Measurements from ENCODE around the gene LCN10. TPM values are rescaled to one million over a fixed set of nuclear protein-coding genes. Genes with fewer than 3 reads are reported as not detected.
"Not testable (repeated sequence)": the region's sequence is repeated elsewhere in the genome, so short reads cannot be mapped to it uniquely, and the experiment has no call there.

LCN10 gene
- total and polyA plus RNA-seq, 2 donors (not counting 3 experiments of a cell fraction or from before 2014, with no cell fraction given): not detected

GRCh38 chr9:136769710-136770191, 27.0 kb upstream of the LCN10 start:
- CTCF ChIA-PET: interaction anchor here (0.9 to 1.9 kb wide), 3 partner anchors 8 to 40 kb away, joined by 3 to 12 read pairs (median 3); no protein-coding TSS in a partner anchor
- DNase-seq (ENCODE audit: low read depth, low spot score) (no peak), FAIRE-seq (no peak)
- Histone ChIP-seq H2AFZ (ENCODE audit: low read depth, low read length) (no peak overlapping the region), H3K9me3 (replicated peaks; ENCODE audit: control insufficient read depth, insufficient read depth, low read length) (peaks cover 3% of the 10 kb centered on the region), H3K9me1 (replicated peaks; ENCODE audit: control insufficient read depth, extremely low read depth, insufficient read depth, low read length) (no peaks in the 10 kb centered on the region), H3K79me2 (ENCODE audit: control insufficient read depth, insufficient read depth, low read length) (no peaks in the 10 kb centered on the region), H3K36me3 (ENCODE audit: control insufficient read depth in 2 of 2, extremely low read depth in 1 of 2, insufficient read depth in 2 of 2, low read length in 2 of 2) (no peaks in the 10 kb centered on the region), H3K9ac (replicated peaks; ENCODE audit: extremely low read depth, insufficient read depth, low read length) (no peak overlapping the region), H3K27ac (ENCODE audit: insufficient read depth, low read depth, low read length) (no peak overlapping the region), H3K27me3 (ENCODE audit: control insufficient read depth in 2 of 2, insufficient read depth in 2 of 2, low read length in 2 of 2) (no peaks in the 10 kb centered on the region), H4K20me1 (replicated peaks; ENCODE audit: control insufficient read depth, extremely low read depth, insufficient read depth, low read length) (no peaks in the 10 kb centered on the region), H3K4me2 (ENCODE audit: insufficient read depth, low read length) (no peak overlapping the region), H3K4me3 (replicated peaks in 1 of 3; ENCODE audit: insufficient read depth in 1 of 3, low read depth in 1 of 3, low read length in 3 of 3) (no peak overlapping the region), H3K4me1 (ENCODE audit: control insufficient read depth, extremely low read depth, insufficient read depth, low read length) (no peaks in the 10 kb centered on the region)
- intact Hi-C loops (cut with micrococcal nuclease) (no loop called here), dilution Hi-C loops (cut with MboI; ENCODE audit: extremely low pct_ligation_motif_present, low sequenced_read_pairs) (no loop called here)
- TF ChIP-seq POLR2A (IDR thresholded peaks at IDR 0.05; ENCODE audit: low read depth, low read length) (no peak), CTCF (IDR thresholded peaks at IDR 0.05; ENCODE audit: extremely low read depth in 1 of 2, insufficient read depth in 1 of 2, low read depth in 1 of 2, low read length in 2 of 2) (peak; percentile 28 to 78)
- POLR2A ChIA-PET: no interaction called here
- BruUV-seq (replicated peaks): no TSS peak

DNA sequence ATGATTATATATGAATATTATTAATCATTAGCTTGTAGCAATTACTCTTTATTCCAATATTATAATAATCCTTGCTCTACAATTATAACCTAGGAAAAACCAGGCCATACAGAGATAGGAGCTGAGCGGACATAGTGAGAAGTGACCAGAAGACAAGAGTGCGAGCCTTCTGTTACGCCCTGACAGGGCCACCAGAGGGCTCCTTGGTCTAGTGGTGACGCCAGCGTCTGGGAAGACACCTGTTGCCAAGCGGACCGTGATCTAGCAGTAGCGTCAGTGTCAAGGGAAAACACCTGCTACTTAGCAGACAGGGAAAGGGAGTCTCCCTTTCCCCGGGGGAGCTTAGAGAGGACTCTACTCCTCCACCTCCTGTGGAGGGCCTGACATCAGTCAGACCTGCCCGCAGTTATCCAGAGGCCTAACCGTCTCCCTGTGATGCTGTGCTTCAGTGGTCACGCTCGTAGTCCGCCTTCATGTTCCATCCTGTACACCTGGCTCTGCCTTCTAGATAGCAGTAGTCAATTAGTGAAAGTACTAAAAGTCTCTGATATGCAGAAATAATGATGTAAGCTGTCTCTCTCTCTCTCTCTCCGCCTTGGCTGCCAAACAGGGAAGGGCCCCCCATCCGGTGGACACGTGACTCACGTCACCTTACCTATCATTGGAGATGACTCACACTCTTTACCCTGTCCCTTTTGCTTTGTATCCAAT, 23.8 kb upstream of the LCN10 start:
- CTCF ChIA-PET: interaction anchor here (0.8 to 1.8 kb wide), 6 partner anchors 8 to 269 kb away, joined by 3 to 7 read pairs (median 4); no protein-coding TSS in a partner anchor
- H2AFZ ChIP-seq (ENCODE audit: low read depth, low read length); H4K20me1 ChIP-seq (replicated peaks; ENCODE audit: control insufficient read depth, extremely low read depth, insufficient read depth, low read length); intact Hi-C loops (cut with micrococcal nuclease); H3K9ac ChIP-seq (replicated peaks; ENCODE audit: extremely low read depth, insufficient read depth, low read length); H3K36me3 ChIP-seq (ENCODE audit: control insufficient read depth in 2 of 2, extremely low read depth in 1 of 2, insufficient read depth in 2 of 2, low read length in 2 of 2); H3K4me1 ChIP-seq (ENCODE audit: control insufficient read depth, extremely low read depth, insufficient read depth, low read length); H3K4me3 ChIP-seq (replicated peaks in 1 of 3; ENCODE audit: insufficient read depth in 1 of 3, low read depth in 1 of 3, low read length in 3 of 3); DNase-seq (ENCODE audit: low read depth, low spot score); dilution Hi-C loops (cut with MboI; ENCODE audit: extremely low pct_ligation_motif_present, low sequenced_read_pairs); BruUV-seq (replicated peaks); H3K9me1 ChIP-seq (replicated peaks; ENCODE audit: control insufficient read depth, extremely low read depth, insufficient read depth, low read length); POLR2A ChIA-PET; H3K27me3 ChIP-seq (ENCODE audit: control insufficient read depth in 2 of 2, insufficient read depth in 2 of 2, low read length in 2 of 2); H3K4me2 ChIP-seq (ENCODE audit: insufficient read depth, low read length); H3K9me3 ChIP-seq (replicated peaks; ENCODE audit: control insufficient read depth, insufficient read depth, low read length); H3K27ac ChIP-seq (ENCODE audit: insufficient read depth, low read depth, low read length); H3K79me2 ChIP-seq (ENCODE audit: control insufficient read depth, insufficient read depth, low read length): not testable (repeated sequence)
- peak in 1 of 2 donors; percentile 15 for TF ChIP-seq CTCF (IDR thresholded peaks at IDR 0.05; ENCODE audit: extremely low read depth in 1 of 2, insufficient read depth in 1 of 2, low read depth in 1 of 2, low read length in 2 of 2)
- FAIRE-seq: peak; percentile 72

- H3K9me1 ChIP-seq (replicated peaks; ENCODE audit: control insufficient read depth, extremely low read depth, insufficient read depth, low read length); H3K27ac ChIP-seq (ENCODE audit: insufficient read depth, low read depth, low read length); BruUV-seq (replicated peaks); H3K9ac ChIP-seq (replicated peaks; ENCODE audit: extremely low read depth, insufficient read depth, low read length); H2AFZ ChIP-seq (ENCODE audit: low read depth, low read length); H3K36me3 ChIP-seq (ENCODE audit: control insufficient read depth in 2 of 2, extremely low read depth in 1 of 2, insufficient read depth in 2 of 2, low read length in 2 of 2); H3K4me1 ChIP-seq (ENCODE audit: control insufficient read depth, extremely low read depth, insufficient read depth, low read length); FAIRE-seq; POLR2A ChIA-PET; H3K4me3 ChIP-seq (replicated peaks in 1 of 3; ENCODE audit: insufficient read depth in 1 of 3, low read depth in 1 of 3, low read length in 3 of 3); intact Hi-C loops (cut with micrococcal nuclease); H3K4me2 ChIP-seq (ENCODE audit: insufficient read depth, low read length); DNase-seq (ENCODE audit: low read depth, low spot score); H3K79me2 ChIP-seq (ENCODE audit: control insufficient read depth, insufficient read depth, low read length); H3K9me3 ChIP-seq (replicated peaks; ENCODE audit: control insufficient read depth, insufficient read depth, low read length); H3K27me3 ChIP-seq (ENCODE audit: control insufficient read depth in 2 of 2, insufficient read depth in 2 of 2, low read length in 2 of 2); H4K20me1 ChIP-seq (replicated peaks; ENCODE audit: control insufficient read depth, extremely low read depth, insufficient read depth, low read length); dilution Hi-C loops (cut with MboI; ENCODE audit: extremely low pct_ligation_motif_present, low sequenced_read_pairs): not testable (repeated sequence)
- CTCF ChIA-PET: interaction anchor here (0.8 to 1.8 kb wide), 6 partner anchors 9 to 269 kb away, joined by 3 to 7 read pairs (median 4); no protein-coding TSS in a partner anchor
These were observed 23.1 kb upstream of the LCN10 start for GRCh38 chr9:136765745-136766409.
